A549 (cell line): ENCODE data around the gene SCG2. TPM values are rescaled to one million over a fixed set of nuclear protein-coding genes. Genes with fewer than 3 reads are reported as not detected.

Source experiments
- ATAC-seq, 2 experiments: fragments of 200-7000 bp in 1 of 2; fragments of >200 bp in 1 of 2; cut with Nextera tagmentation in 1 of 2; cut with Tn5 transposase in 1 of 2; 3 replicates each; pipeline versions ENCODE4 v1.8.0 to v1.9.1; 2018 to 2020; ENCODE audit warnings: mild to moderate bottlenecking in 1 of 2, moderate library complexity in 1 of 2
- CTCF ChIA-PET: fragments of 300-600 bp; sonication (Branson Sonifier 250); formaldehyde crosslinking; extraction: SDS; loops from one replicate; lab custom pipeline; 2021; ENCODE audit warnings: antibody characterized with exemption, inconsistent platforms; lab: Yijun Ruan, JAX
- POLR2A ChIA-PET: fragments of 350-600 bp; formaldehyde crosslinking; extraction: SDS; loops from one replicate; lab custom pipeline; 2021; ENCODE audit warnings: antibody characterized with exemption, inconsistent platforms; lab: Yijun Ruan, JAX
- DNase-seq, 2 experiments: peaks; one replicate each; pipeline versions ENCODE4 v3.0.0 to v3.0.0-alpha.2; 2011 to 2016; ENCODE audit warnings: low read depth in 1 of 2, low spot score in 1 of 2
- FAIRE-seq: peaks from 2 replicates; lab custom pipeline; 2011; peaks lifted over from hg19 to GRCh38; lab: Jason Lieb, UNC
- H3K27ac ChIP-seq, 2 experiments: fragments of >200 bp; sonication (Bioruptor Twin); formaldehyde crosslinking; 3 replicates each; pipeline ENCODE4 v1.5.1; 2016 to 2017
- H3K4me1 ChIP-seq: fragments of >200 bp; sonication (Bioruptor Twin); formaldehyde crosslinking; 3 replicates; pipeline ENCODE4 v1.6.1; 2016
- H3K4me2 ChIP-seq: fragments of >200 bp; sonication (Bioruptor Twin); formaldehyde crosslinking; 3 replicates; pipeline ENCODE4 v1.6.1; 2016
- H3K4me3 ChIP-seq: fragments of >200 bp; sonication (Bioruptor Twin); formaldehyde crosslinking; 3 replicates; pipeline ENCODE4 v1.5.1; 2016
- H3K9me3 ChIP-seq: fragments of >200 bp; sonication (Bioruptor Twin); formaldehyde crosslinking; 3 replicates; pipeline ENCODE4 v1.6.1; 2016
- ATOH8 ChIP-seq: fragments of 250-450 bp; sonication (Bioruptor Pico); IDR thresholded peaks from 2 replicates; pipeline ENCODE4 v1.5.0; 2020; ENCODE audit warnings: low read depth, mild to moderate bottlenecking, moderate library complexity
- CBX8 ChIP-seq: fragments of 200-600 bp; sonication (generic); IDR thresholded peaks from 2 replicates; pipeline ENCODE4 v1.6.1; 2016
- CHD2 ChIP-seq: fragments of 150-350 bp; IDR thresholded peaks from 2 replicates; pipeline ENCODE4 v1.6.1; 2014; ENCODE audit warnings: low read length; ENCODE audit not compliant: partially characterized antibody
- EHF ChIP-seq: fragments of 250-450 bp; sonication (Bioruptor Pico); IDR thresholded peaks from 2 replicates; pipeline ENCODE4 v1.5.0; 2020; ENCODE audit warnings: mild to moderate bottlenecking
- ELK1 ChIP-seq: fragments of 150-350 bp; IDR thresholded peaks from 2 replicates; pipeline ENCODE4 v1.6.1; 2014; ENCODE audit warnings: low read depth, mild to moderate bottlenecking, low read length
- FOSB ChIP-seq: fragments of 250-450 bp; sonication (Bioruptor Pico); IDR thresholded peaks from 2 replicates; pipeline ENCODE4 v1.5.0; 2020; ENCODE audit warnings: mild to moderate bottlenecking, moderate library complexity
- FOSL2 ChIP-seq, 2 experiments: fragments of 450-650 bp in 1 of 2; fragments of >200 bp in 1 of 2; sonication (Bioruptor Twin) in 1 of 2; formaldehyde crosslinking; IDR thresholded peaks; 2 replicates each; pipeline versions ENCODE4 v1.5.0 to v1.6.1; 2016 to 2020; ENCODE audit warnings: mild to moderate bottlenecking in 1 of 2, moderate library complexity in 1 of 2
- GATA3 ChIP-seq: IDR thresholded peaks from 2 replicates; pipeline ENCODE4 v1.6.1; 2012; ENCODE audit warnings: borderline replicate concordance
- HOXA7 ChIP-seq: fragments of 250-450 bp; sonication (Bioruptor Pico); IDR thresholded peaks from 2 replicates; pipeline ENCODE4 v1.5.0; 2020; ENCODE audit warnings: mild to moderate bottlenecking, moderate library complexity
- HOXB13 ChIP-seq: fragments of 250-450 bp; sonication (Bioruptor Pico); IDR thresholded peaks from 2 replicates; pipeline ENCODE4 v1.5.0; 2020; ENCODE audit warnings: low read depth, mild to moderate bottlenecking, moderate library complexity
- KDM1A ChIP-seq: fragments of 200-600 bp; sonication (generic); IDR thresholded peaks from 2 replicates; pipeline ENCODE4 v1.6.1; 2016; ENCODE audit warnings: low read depth, mild to moderate bottlenecking
- KDM5A ChIP-seq: fragments of 200-600 bp; sonication (generic); IDR thresholded peaks from 2 replicates; pipeline ENCODE4 v1.6.1; 2016; ENCODE audit warnings: antibody characterized with exemption, mild to moderate bottlenecking
- MYC ChIP-seq: IDR thresholded peaks from 2 replicates; pipeline ENCODE4 v1.6.1; 2012; ENCODE audit warnings: mild to moderate bottlenecking, inconsistent platforms, low read length, improper control_type of control experiment, borderline replicate concordance
- NPAS2 ChIP-seq: fragments of 250-450 bp; sonication (Bioruptor Pico); IDR thresholded peaks from 2 replicates; pipeline ENCODE4 v1.8.0; 2022; ENCODE audit warnings: mild to moderate bottlenecking, moderate library complexity, borderline replicate concordance
- PHF8 ChIP-seq: fragments of 200-600 bp; sonication (generic); IDR thresholded peaks from 2 replicates; pipeline ENCODE4 v1.6.1; 2016; ENCODE audit warnings: low read depth, mild to moderate bottlenecking, antibody characterized with exemption, moderate library complexity, borderline replicate concordance
- RCOR1 ChIP-seq: fragments of 150-350 bp; IDR thresholded peaks from 2 replicates; pipeline ENCODE4 v1.6.1; 2014; ENCODE audit warnings: antibody characterized with exemption, low read length, low read depth
- RNF2 ChIP-seq: fragments of 200-600 bp; sonication (generic); IDR thresholded peaks from 2 replicates; pipeline ENCODE4 v1.6.1; 2016; ENCODE audit warnings: low read depth, mild to moderate bottlenecking, antibody characterized with exemption, moderate library complexity, borderline replicate concordance
- TP53 ChIP-seq: fragments of 250-450 bp; sonication (Bioruptor Pico); IDR thresholded peaks from 2 replicates; pipeline ENCODE4 v1.5.0; 2021; ENCODE audit warnings: mild to moderate bottlenecking, moderate library complexity
- ZFP36 ChIP-seq: fragments of 450-650 bp; IDR thresholded peaks from 2 replicates; pipeline ENCODE4 v1.6.1; 2014; ENCODE audit warnings: borderline replicate concordance; ENCODE audit not compliant: partially characterized antibody
- ZSCAN20 ChIP-seq: fragments of 250-450 bp; sonication (Bioruptor Pico); IDR thresholded peaks from 2 replicates; pipeline ENCODE4 v1.8.0; 2022; ENCODE audit warnings: mild to moderate bottlenecking, moderate library complexity
- WGBS: methylation state at CpG from one replicate; pipeline ENCODE4 v1.1.6; 2017; ENCODE audit errors: missing lambda C conversion rate; 5-methylcytosine and 5-hydroxymethylcytosine counted together
- polyA plus RNA-seq, 4 experiments: library from polyadenylated mRNA; depleted of rRNA in 3 of 4; stranded (reverse); fragments of >200 nt; fragmentation: RNase III in 1 of 4; extraction: RNeasy Plus Mini Kit Qiagen cat#74134 plus additional on column Dnase treatment in 1 of 4; gene quantifications; 2 replicates in 3 of 4; 3 replicates in 1 of 4; pipeline ENCODE4 v1.2.3, GENCODE V29; 2011 to 2017
- TF ChIP-seq, protein P1 (sequence below): IDR thresholded peaks from 2 replicates; pipeline ENCODE4 v1.6.1; 2012; ENCODE audit warnings: low read depth, borderline replicate concordance
- TF ChIP-seq, protein P2 (sequence below): fragments of >200 bp; sonication (Bioruptor Twin); formaldehyde crosslinking; IDR thresholded peaks from 2 replicates; pipeline ENCODE4 v1.6.1; 2016
- TF ChIP-seq, protein P3 (sequence below): fragments of >200 bp; sonication (Bioruptor Twin); formaldehyde crosslinking; IDR thresholded peaks from 3 replicates; pipeline ENCODE4 v1.6.1; 2016
- TF ChIP-seq, protein P4 (sequence below): fragments of 450-650 bp; IDR thresholded peaks from 2 replicates; pipeline ENCODE4 v1.6.1; 2014; ENCODE audit warnings: antibody characterized with exemption

SCG2 gene
- polyA plus RNA-seq, 2 of the 4 experiments (the other 2 are of a cell fraction), result 0.84 to 10.2 TPM

- H3K4me3 ChIP-seq, result no peak overlapping the region
- ATAC-seq, result no peak
- TF ChIP-seq CHD2 (no peak), MYC (no peak), EHF (CRISPR knock-in tag) (no peak), ATOH8 (CRISPR knock-in tag) (no peak), RNF2 (no peak), HOXB13 (CRISPR knock-in tag) (no peak), CBX8 (no peak), NPAS2 (no peak), PHF8 (no peak)
- TF ChIP-seq, protein P1, sequence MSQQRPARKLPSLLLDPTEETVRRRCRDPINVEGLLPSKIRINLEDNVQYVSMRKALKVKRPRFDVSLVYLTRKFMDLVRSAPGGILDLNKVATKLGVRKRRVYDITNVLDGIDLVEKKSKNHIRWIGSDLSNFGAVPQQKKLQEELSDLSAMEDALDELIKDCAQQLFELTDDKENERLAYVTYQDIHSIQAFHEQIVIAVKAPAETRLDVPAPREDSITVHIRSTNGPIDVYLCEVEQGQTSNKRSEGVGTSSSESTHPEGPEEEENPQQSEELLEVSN, result no peak
- ChIA-PET POLR2A (no interaction called here), CTCF (no interaction called here)
- H3K9me3 ChIP-seq, result no peaks in the 10 kb centered on the region
- H3K4me1 ChIP-seq, result no peaks in the 10 kb centered on the region
- FAIRE-seq, result no peak
- H3K27ac ChIP-seq, result no peak overlapping the region
- H3K4me2 ChIP-seq, result no peak overlapping the region
- no peak for DNase-seq
These were observed 1.1 kb downstream of the SCG2 start for GRCh38 chr2:223601018-223601417.

GRCh38 chr2:223599640-223600380 is 2.4 kb downstream of the SCG2 start:
- Histone ChIP-seq H3K27ac (no peak overlapping the region), H3K4me1 (no peaks in the 10 kb centered on the region), H3K4me2 (no peak overlapping the region), H3K4me3 (no peak overlapping the region), H3K9me3 (no peaks in the 10 kb centered on the region)
- DNase-seq, result no peak
- ATAC-seq, result no peak
- no peak for FAIRE-seq
- 41% methylated on average over 6 of the region's 6 CpGs for WGBS
- ChIA-PET CTCF (interaction anchor here (1.5 kb wide), 1 partner anchor 15 kb away, joined by 4 read pairs; no protein-coding TSS in a partner anchor), POLR2A (no interaction called here)
- TF ChIP-seq KDM1A, result no peak

DNA sequence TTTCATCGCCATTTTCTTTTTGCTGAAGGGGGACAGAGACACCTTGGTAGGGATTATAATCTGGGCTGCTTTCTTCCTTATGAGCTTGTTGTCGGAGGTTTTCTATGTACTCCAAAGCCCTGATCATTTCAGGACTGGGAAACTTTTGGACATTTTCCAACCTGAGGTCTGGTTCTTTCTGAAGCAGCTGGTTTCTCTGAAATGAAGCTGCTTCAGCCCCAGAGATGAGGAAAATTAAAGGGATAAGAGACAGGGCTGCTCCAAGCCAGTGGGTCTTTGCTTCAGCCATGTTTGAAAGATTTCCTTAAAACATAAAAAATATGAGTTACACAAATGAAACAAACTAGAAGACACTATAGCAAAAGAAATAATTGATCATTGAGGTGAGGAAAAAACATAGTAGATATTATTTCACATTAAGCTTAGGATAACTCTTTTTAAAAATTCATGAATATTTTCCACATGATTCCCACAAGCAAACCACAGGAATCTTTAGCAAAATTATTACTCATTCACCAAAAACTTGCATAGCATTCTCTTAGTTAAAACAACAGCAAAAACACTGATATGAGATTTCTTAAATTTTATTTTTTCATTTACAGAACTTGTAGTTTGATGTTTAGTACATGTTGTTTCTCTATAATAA is 3.0 kb downstream of the SCG2 start:
- H3K4me3 ChIP-seq, result no peak overlapping the region
- H3K27ac ChIP-seq, result no peak overlapping the region
- POLR2A ChIA-PET, result no interaction called here
- 63% methylated on average over 2 of the region's 2 CpGs for WGBS
- no peak for ATAC-seq
- no peak overlapping the region for H3K4me2 ChIP-seq
- no peak for DNase-seq
- CTCF ChIA-PET, result interaction anchor here (1.5 to 2.1 kb wide), 2 partner anchors 15 to 627 kb away, joined by 4 to 6 read pairs; no protein-coding TSS in a partner anchor
- TF ChIP-seq ZSCAN20 (no peak), ZFP36 (no peak), KDM5A (no peak), HOXA7 (CRISPR knock-in tag) (no peak), FOSB (CRISPR knock-in tag) (no peak), RCOR1 (no peak), ATOH8 (CRISPR knock-in tag) (no peak), FOSL2 (IDR thresholded peaks at IDR 0.05) (no peak), FOSL2 (CRISPR knock-in tag; IDR thresholded peaks at IDR 0.05) (no peak), CBX8 (no peak), PHF8 (no peak), GATA3 (no peak), MYC (no peak), ELK1 (no peak), TP53 (no peak)
- TF ChIP-seq, protein P1, result no peak
- TF ChIP-seq, protein P2, sequence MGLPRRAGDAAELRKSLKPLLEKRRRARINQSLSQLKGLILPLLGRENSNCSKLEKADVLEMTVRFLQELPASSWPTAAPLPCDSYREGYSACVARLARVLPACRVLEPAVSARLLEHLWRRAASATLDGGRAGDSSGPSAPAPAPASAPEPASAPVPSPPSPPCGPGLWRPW, result no peak
- TF ChIP-seq, protein P3, sequence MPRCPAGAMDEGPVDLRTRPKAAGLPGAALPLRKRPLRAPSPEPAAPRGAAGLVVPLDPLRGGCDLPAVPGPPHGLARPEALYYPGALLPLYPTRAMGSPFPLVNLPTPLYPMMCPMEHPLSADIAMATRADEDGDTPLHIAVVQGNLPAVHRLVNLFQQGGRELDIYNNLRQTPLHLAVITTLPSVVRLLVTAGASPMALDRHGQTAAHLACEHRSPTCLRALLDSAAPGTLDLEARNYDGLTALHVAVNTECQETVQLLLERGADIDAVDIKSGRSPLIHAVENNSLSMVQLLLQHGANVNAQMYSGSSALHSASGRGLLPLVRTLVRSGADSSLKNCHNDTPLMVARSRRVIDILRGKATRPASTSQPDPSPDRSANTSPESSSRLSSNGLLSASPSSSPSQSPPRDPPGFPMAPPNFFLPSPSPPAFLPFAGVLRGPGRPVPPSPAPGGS, result no peak
- TF ChIP-seq, protein P4, sequence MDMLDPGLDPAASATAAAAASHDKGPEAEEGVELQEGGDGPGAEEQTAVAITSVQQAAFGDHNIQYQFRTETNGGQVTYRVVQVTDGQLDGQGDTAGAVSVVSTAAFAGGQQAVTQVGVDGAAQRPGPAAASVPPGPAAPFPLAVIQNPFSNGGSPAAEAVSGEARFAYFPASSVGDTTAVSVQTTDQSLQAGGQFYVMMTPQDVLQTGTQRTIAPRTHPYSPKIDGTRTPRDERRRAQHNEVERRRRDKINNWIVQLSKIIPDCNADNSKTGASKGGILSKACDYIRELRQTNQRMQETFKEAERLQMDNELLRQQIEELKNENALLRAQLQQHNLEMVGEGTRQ, result no peak
- H3K4me1 ChIP-seq, result no peaks in the 10 kb centered on the region
- FAIRE-seq, result no peak
- no peaks in the 10 kb centered on the region for H3K9me3 ChIP-seq
